K562 (cell line): Measurements from ENCODE around the gene ABCB9. TPM values are rescaled to one million over a fixed set of nuclear protein-coding genes. Genes with fewer than 3 reads are reported as not detected.

Experiments used
- ATAC-seq: fragments of 200-7000 bp; cut with Tn5 transposase; 3 replicates; pipeline ENCODE4 v1.9.1; 2020; ENCODE audit warnings: moderate library complexity
- BruUV-seq: library from RNA; stranded (reverse); fragments of 400-500 nt; replicated peaks from 2 replicates; lab custom pipeline; 2021; lab: Mats Ljungman, UMichigan
- CTCF ChIA-PET: fragments of 300-600 bp; formaldehyde crosslinking; extraction: SDS; loops from one replicate; lab custom pipeline; 2021; ENCODE audit warnings: low intra/inter-chr PET ratio; lab: Yijun Ruan, JAX
- POLR2A ChIA-PET: fragments of 300-600, 350-650 bp; sonication (Branson Sonifier 250); formaldehyde crosslinking; extraction: SDS; loops from one replicate; lab custom pipeline; 2021; ENCODE audit warnings: antibody characterized with exemption, inconsistent platforms; lab: Yijun Ruan, JAX
- DNase-seq, 4 experiments: peaks; one replicate each; pipeline versions ENCODE4 v3.0.0 to v3.0.0-alpha.2; 2011 to 2018; ENCODE audit warnings: low spot score in 3 of 4, mixed read lengths in 3 of 4; ENCODE audit errors: extremely low read depth in 1 of 4
- FAIRE-seq: peaks from 2 replicates; lab custom pipeline; 2011; peaks lifted over from hg19 to GRCh38; lab: Jason Lieb, UNC
- H2AFZ ChIP-seq: 2 replicates; pipeline ENCODE4 v1.6.0; 2011; ENCODE audit warnings: low read depth, low read length, control low read depth, inconsistent platforms
- H3K27ac ChIP-seq: fragments of 200-600 bp; 3 replicates; pipeline ENCODE4 v1.8.0; 2011; ENCODE audit warnings: low read depth, mild to moderate bottlenecking, control low read depth, inconsistent platforms, low read length, moderate library complexity, mixed read lengths; ENCODE audit errors: extremely low read depth
- H3K27me3 ChIP-seq, 2 experiments: fragments of 300-600 bp in 1 of 2; 2 replicates in 1 of 2; 3 replicates in 1 of 2; pipeline versions ENCODE4 v1.6.0 to v1.8.0; 2011; ENCODE audit warnings: inconsistent platforms in 2 of 2, low read length in 2 of 2, mild to moderate bottlenecking in 1 of 2, mixed read lengths in 1 of 2, moderate library complexity in 1 of 2; ENCODE audit not compliant: control insufficient read depth in 2 of 2, insufficient read depth in 2 of 2
- H3K36me3 ChIP-seq: fragments of 300-600 bp; 3 replicates; pipeline ENCODE4 v1.8.0; 2011; ENCODE audit warnings: mild to moderate bottlenecking, low read length, inconsistent platforms; ENCODE audit not compliant: control insufficient read depth, insufficient read depth
- H3K4me1 ChIP-seq, 2 experiments: fragments of 200-600 bp in 1 of 2; replicated peaks in 1 of 2; 2 replicates in 1 of 2; 3 replicates in 1 of 2; pipeline versions ENCODE4 v1.5.1 to v1.8.0; 2011; ENCODE audit warnings: inconsistent platforms in 2 of 2, low read length in 2 of 2, mild to moderate bottlenecking in 1 of 2, mixed read lengths in 1 of 2, moderate library complexity in 1 of 2; ENCODE audit not compliant: control insufficient read depth in 2 of 2, insufficient read depth in 2 of 2
- H3K4me2 ChIP-seq: 2 replicates; pipeline ENCODE4 v1.6.1; 2011; ENCODE audit warnings: low read length, control low read depth, inconsistent platforms, mixed read lengths; ENCODE audit not compliant: insufficient read depth
- H3K4me3 ChIP-seq: fragments of 200-600 bp; sonication (generic), shearing (Covaris generic); 2 replicates; pipeline ENCODE4 v1.5.1; 2016; ENCODE audit warnings: control low read depth, inconsistent platforms
- H3K79me2 ChIP-seq: fragments of 200-600 bp; 3 replicates; pipeline ENCODE4 v1.8.0; 2011; ENCODE audit warnings: low read length, inconsistent platforms; ENCODE audit not compliant: control insufficient read depth, insufficient read depth
- H3K9ac ChIP-seq, 2 experiments: 2 replicates each; pipeline versions ENCODE4 v1.6.0 to v1.6.1; 2011; ENCODE audit warnings: low read depth in 2 of 2, low read length in 2 of 2, control low read depth in 1 of 2, inconsistent platforms in 1 of 2, mild to moderate bottlenecking in 1 of 2, mixed read lengths in 1 of 2; ENCODE audit not compliant: insufficient read depth in 1 of 2
- H3K9me1 ChIP-seq: one replicate; pipeline ENCODE4 v1.6.0; 2011; ENCODE audit warnings: inconsistent platforms, mild to moderate bottlenecking, low read length, moderate library complexity; ENCODE audit not compliant: control insufficient read depth, insufficient read depth
- H3K9me3 ChIP-seq: replicated peaks from 2 replicates; pipeline ENCODE4 v1.5.1; 2011; ENCODE audit warnings: low read depth, low read length, inconsistent platforms; ENCODE audit not compliant: control insufficient read depth, insufficient read depth
- H4K20me1 ChIP-seq: replicated peaks from 2 replicates; pipeline ENCODE4 v1.6.1; 2011; ENCODE audit warnings: low read length, inconsistent platforms, mixed read lengths; ENCODE audit not compliant: control insufficient read depth, insufficient read depth
- ADNP ChIP-seq: fragments of 200-800 bp; sonication (Bioruptor generic); IDR thresholded peaks from 2 replicates; pipeline ENCODE4 v1.6.1; 2016; ENCODE audit warnings: missing genetic modification characterization, missing compliant biosample characterization
- BCOR ChIP-seq: fragments of 450-650 bp; IDR thresholded peaks from 2 replicates; pipeline ENCODE4 v1.6.1; 2016
- GTF2B ChIP-seq: IDR thresholded peaks from 2 replicates; pipeline ENCODE4 v1.6.1; 2011; ENCODE audit not compliant: insufficient read length; ENCODE audit errors: extremely low read depth
- HES1 ChIP-seq: fragments of 450-650 bp; IDR thresholded peaks from 2 replicates; pipeline ENCODE4 v1.6.1; 2016; ENCODE audit warnings: low read depth, mild to moderate bottlenecking, moderate library complexity
- ILK ChIP-seq: fragments of 450-650 bp; IDR thresholded peaks from 2 replicates; pipeline ENCODE4 v1.6.1; 2016; ENCODE audit warnings: missing genetic modification characterization, low read depth, mild to moderate bottlenecking, missing compliant biosample characterization, moderate library complexity, borderline replicate concordance
- IRF1 ChIP-seq: sonication (generic); formaldehyde crosslinking; IDR thresholded peaks from 2 replicates; pipeline ENCODE4 v1.8.0; 2022; ENCODE audit warnings: missing genetic modification reagents, mild to moderate bottlenecking, borderline replicate concordance
- KDM1A ChIP-seq, 2 experiments: fragments of 450-650 bp; IDR thresholded peaks; 2 replicates each; pipeline ENCODE4 v1.6.1; 2016; ENCODE audit warnings: mild to moderate bottlenecking in 2 of 2
- MCM7 ChIP-seq, 2 experiments: fragments of 450-650 bp; IDR thresholded peaks; 2 replicates each; pipeline ENCODE4 v1.6.1; 2016 to 2018
- RBM25 ChIP-seq: fragments of 200-400 bp; formaldehyde crosslinking; IDR thresholded peaks from 2 replicates; pipeline ENCODE4 v1.6.1; 2018; ENCODE audit warnings: low read length, low read depth, moderate library complexity; ENCODE audit not compliant: severe bottlenecking
- THRAP3 ChIP-seq: fragments of 450-650 bp; IDR thresholded peaks from 2 replicates; pipeline ENCODE4 v1.6.1; 2016; ENCODE audit warnings: mild to moderate bottlenecking, inconsistent platforms, borderline replicate concordance
- ZFP36 ChIP-seq: fragments of 150-350 bp; IDR thresholded peaks from 2 replicates; pipeline ENCODE4 v1.6.1; 2018; ENCODE audit warnings: low read length, low read depth; ENCODE audit not compliant: partially characterized antibody
- ZNF175 ChIP-seq: fragments of 200-800 bp; sonication (Bioruptor generic); IDR thresholded peaks from 2 replicates; pipeline ENCODE4 v1.6.1; 2016; ENCODE audit warnings: low read depth, mild to moderate bottlenecking, missing genetic modification characterization, missing compliant biosample characterization
- ZNF232 ChIP-seq: sonication (generic); formaldehyde crosslinking; IDR thresholded peaks from 2 replicates; pipeline ENCODE4 v1.8.0; 2022; ENCODE audit warnings: mild to moderate bottlenecking, missing genetic modification reagents
- WGBS: fragments of 100-300 bp; shearing (Covaris generic); methylation state at CpG from one replicate; pipeline ENCODE4 v1.1.6; 2016; ENCODE audit warnings: low coverage, mixed read lengths; ENCODE audit not compliant: insufficient coverage; ENCODE audit errors: missing lambda C conversion rate; 5-methylcytosine and 5-hydroxymethylcytosine counted together
- in situ Hi-C: fragments of 300-500 bp; cut with MboI; formaldehyde crosslinking; loops from 4 replicates; pipeline ENCODE4 v1.15.0; 2018; ENCODE audit warnings: inconsistent platforms, mixed read lengths
- intact Hi-C: fragments of 100-400 bp; cut with micrococcal nuclease; formaldehyde crosslinking; loops from 2 replicates; pipeline ENCODE4 v1.14.2; 2022
- polyA plus RNA-seq, 8 experiments: library from polyadenylated mRNA; depleted of rRNA in 4 of 8; stranded (reverse) in 5 of 8; unstranded in 3 of 8; fragments of >200 nt; fragmentation: Nextera tagmentation in 2 of 8; fragmentation: Illumina TruSeq in 1 of 8; extraction: Ambion mirVana in 2 of 8; extraction: Trizol in 1 of 8; gene quantifications; 2 replicates each; pipeline versions ENCODE4 v1.2.1 to v1.2.3, GENCODE V29; 2011 to 2014; ENCODE audit warnings: inconsistent platforms in 1 of 8, missing spikeins in 1 of 8
- total RNA-seq, 7 experiments: library from RNA; depleted of rRNA in 6 of 7; stranded (reverse); fragments of >200 nt in 6 of 7; fragmentation: Illumina TruSeq in 2 of 7; extraction: Trizol in 2 of 7; gene quantifications; 2 replicates each; pipeline versions ENCODE4 v1.2.1 to v1.2.3, GENCODE V29; 2011 to 2021; ENCODE audit warnings: low replicate concordance in 1 of 7

ABCB9 gene
- total and polyA plus RNA-seq, 9 of the 15 experiments (the other 6 are each of a cell fraction or from before 2014, with no cell fraction given): 0.20 to 12.6 (median 6.2) TPM

GRCh38 chr12:122968104-122968503 lies 1.8 kb upstream of the ABCB9 start:
- H3K27me3 ChIP-seq: no peaks in the 10 kb centered on the region
- H3K36me3 ChIP-seq: no peaks in the 10 kb centered on the region; the same call in 2 of the 3 replicates
- no TSS peak for BruUV-seq
- no peaks in the 10 kb centered on the region for H3K9me3 ChIP-seq
- CTCF ChIA-PET: no interaction called here
- H3K27ac ChIP-seq: no peak overlapping the region
- in situ Hi-C loops: no loop called here
- no peak overlapping the region for H2AFZ ChIP-seq
- TF ChIP-seq HES1: no peak
- no peak for TF ChIP-seq ADNP
- no peak for TF ChIP-seq THRAP3
- TF ChIP-seq IRF1 (CRISPR knock-in tag): no peak
- TF ChIP-seq ZNF232 (CRISPR knock-in tag): no peak
- TF ChIP-seq BCOR: peak; percentile 75
- TF ChIP-seq KDM1A (IDR thresholded peaks at IDR 0.05): 0 out of 4 replicates have a peak, but pooled peaks of 1 of the 2 experiments have one; percentile 7
- TF ChIP-seq RBM25: peak; percentile 80
- peak; percentile 54 for TF ChIP-seq ZFP36
- TF ChIP-seq ZNF175 (CRISPR knock-in tag): no peak
- TF ChIP-seq MCM7 (IDR thresholded peaks at IDR 0.05): no peak
- no peak for TF ChIP-seq GTF2B
- no peak for TF ChIP-seq ILK (tag)
- ATAC-seq (no peak), DNase-seq (no peak), FAIRE-seq (no peak)
- peaks cover 11% of the 10 kb centered on the region; the same call in 2 of the 3 replicates for H3K79me2 ChIP-seq
- peaks cover 6% of the 10 kb centered on the region for H3K9me1 ChIP-seq
- no peak overlapping the region for H3K4me3 ChIP-seq
- H3K4me1 ChIP-seq: peaks cover 20 to 39% of the 10 kb centered on the region in 2 experiments
- 25% methylated on average over 2 of the region's 2 CpGs for WGBS
- H4K20me1 ChIP-seq: no peaks in the 10 kb centered on the region; the same call in 1 of the 2 replicates
- H3K4me2 ChIP-seq: no peak overlapping the region
- H3K9ac ChIP-seq: no peak overlapping the region
- intact Hi-C loops: no loop called here
- POLR2A ChIA-PET: interaction anchor here (0.7 to 1.4 kb wide), 3 partner anchors 8 to 327 kb away, joined by 3 to 8 read pairs (median 4); partner anchors contain the start of genes MPHOSPH9 and MTRFR
